ENCODE measurements around the gene HRH2.

- TF ChIP-seq CTCF (optimal IDR thresholded peaks at IDR 0.05 in 1 of 3, IDR thresholded peaks at IDR 0.05 in 1 of 3, conservative IDR thresholded peaks at IDR 0.05 in 1 of 3; ENCODE audit: extremely low read depth in 1 of 3, insufficient read depth in 2 of 3, low read length in 3 of 3) (no peak), EZH2 (IDR thresholded peaks at IDR 0.05; ENCODE audit: low read length) (no peak)
Measured at GRCh38 chr5:175695161-175696126, 37.6 kb downstream of the HRH2 start.
